Memory B cell (primary cell): ENCODE results near the gene MAD1L1.
"Not testable (repeated sequence)": the region's sequence is repeated elsewhere in the genome, so short reads cannot be mapped to it uniquely, and the experiment has no call there.

ENCODE experiments used
- ATAC-seq: fragments of 150-1000 bp; cut with Tn5 transposase; 2 replicates; pipeline ENCODE4 v1.10.0; 2021; ENCODE audit warnings: low read depth, mild to moderate bottlenecking, moderate library complexity
- DNase-seq, 2 donors: peaks; one replicate each; pipeline ENCODE4 v3.0.0; 2022; ENCODE audit warnings: low spot score in 2 of 2
- H3K27ac Mint-ChIP-seq: one replicate; pipeline ENCODE4 v1.8.0; 2022; ENCODE audit warnings: mild to moderate bottlenecking, moderate library complexity, mixed read lengths
- H3K27me3 Mint-ChIP-seq: one replicate; pipeline ENCODE4 v1.8.0; 2022; ENCODE audit warnings: mixed read lengths
- H3K36me3 Mint-ChIP-seq: one replicate; pipeline ENCODE4 v1.8.0; 2022; ENCODE audit warnings: mild to moderate bottlenecking, mixed read lengths
- H3K4me1 Mint-ChIP-seq: one replicate; pipeline ENCODE4 v1.8.0; 2022; ENCODE audit warnings: mixed read lengths
- H3K4me3 Mint-ChIP-seq: one replicate; pipeline ENCODE4 v1.8.0; 2022; ENCODE audit warnings: mild to moderate bottlenecking, moderate library complexity, mixed read lengths
- H3K9me3 Mint-ChIP-seq: one replicate; pipeline ENCODE4 v1.8.0; 2022; ENCODE audit warnings: mixed read lengths

The MAD1L1 gene

DNA sequence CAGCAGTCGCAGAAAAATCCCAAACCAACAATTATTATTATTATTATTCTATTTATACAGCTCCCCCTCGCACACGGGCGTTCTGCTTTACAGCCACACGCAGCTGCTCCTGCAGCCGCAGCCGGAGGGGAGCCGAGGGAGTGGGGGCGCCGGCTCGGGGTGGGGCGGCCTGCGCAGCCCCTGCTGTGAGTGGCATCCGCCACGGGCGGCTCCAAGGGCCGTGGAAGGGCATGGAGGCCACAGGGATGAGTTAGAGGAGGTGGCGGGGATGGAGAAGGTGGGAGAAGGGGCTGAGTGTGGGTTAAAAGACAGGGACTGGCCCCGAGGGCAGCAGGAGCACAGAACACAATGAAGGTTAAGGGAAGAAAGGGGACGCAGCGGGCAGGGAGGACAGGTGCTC is 405.8 kb downstream of the MAD1L1 start:
- not testable (repeated sequence) for H3K4me3 Mint-ChIP-seq, DNase-seq, H3K27ac Mint-ChIP-seq, ATAC-seq, H3K4me1 Mint-ChIP-seq, H3K27me3 Mint-ChIP-seq, H3K9me3 Mint-ChIP-seq
- H3K36me3 Mint-ChIP-seq = peaks cover 21% of the 10 kb centered on the region

DNA sequence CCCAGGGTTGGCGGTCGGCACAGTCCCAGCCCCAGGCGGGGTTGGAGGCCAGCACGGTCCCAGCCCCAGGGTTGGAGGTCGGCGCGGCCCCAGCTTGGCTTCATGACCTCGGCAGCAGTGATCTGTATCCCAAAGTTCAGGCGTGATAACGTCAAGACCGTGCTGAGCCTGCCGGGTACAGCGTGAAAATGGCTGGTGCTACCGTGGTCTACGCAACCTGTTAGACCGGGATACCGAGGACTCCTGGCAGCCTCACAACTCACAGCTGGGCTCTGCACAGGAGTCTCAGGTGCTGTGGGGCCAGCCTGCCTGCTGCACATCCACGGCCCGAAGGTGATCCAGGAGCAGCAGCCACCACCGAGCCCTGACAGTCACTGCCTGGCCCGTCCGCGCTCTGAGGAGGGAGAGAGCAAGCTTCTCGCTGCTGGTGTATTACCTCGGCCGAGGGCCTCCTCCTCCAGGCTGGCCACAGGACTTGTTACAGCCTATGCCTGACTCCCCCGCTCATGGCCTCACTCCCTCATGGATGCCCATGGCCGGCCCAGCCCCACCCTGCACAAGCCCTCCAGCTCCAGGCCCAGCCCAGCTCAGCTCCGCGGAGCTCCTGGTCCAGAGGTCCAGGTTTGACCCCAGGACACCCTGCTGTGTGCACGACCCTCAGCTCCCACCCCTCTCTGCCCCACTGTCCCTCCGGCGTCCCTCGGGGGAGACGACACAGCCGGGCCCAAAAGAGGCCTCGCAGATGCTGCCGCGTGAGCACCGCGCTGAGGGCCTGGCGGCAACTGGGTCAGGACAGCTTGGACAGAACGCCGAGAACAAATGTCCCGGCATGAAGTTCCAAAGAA is 406.6 kb downstream of the MAD1L1 start:
- Mint-ChIP-seq H3K9me3 (peaks cover 6% of the 10 kb centered on the region), H3K36me3 (peaks cover 16% of the 10 kb centered on the region), H3K27me3 (no peaks in the 10 kb centered on the region), H3K4me3 (no peak overlapping the region), H3K27ac (no peak overlapping the region), H3K4me1 (peaks cover 7% of the 10 kb centered on the region)
- no peak for DNase-seq
- ATAC-seq = no peak

GRCh38 chr7:1825647-1825896 is 407.2 kb downstream of the MAD1L1 start:
- H3K4me3 Mint-ChIP-seq, H3K4me1 Mint-ChIP-seq, ATAC-seq, H3K9me3 Mint-ChIP-seq, H3K27ac Mint-ChIP-seq, H3K27me3 Mint-ChIP-seq, DNase-seq: not testable (repeated sequence)
- H3K36me3 Mint-ChIP-seq = peaks cover 15% of the 10 kb centered on the region

DNA sequence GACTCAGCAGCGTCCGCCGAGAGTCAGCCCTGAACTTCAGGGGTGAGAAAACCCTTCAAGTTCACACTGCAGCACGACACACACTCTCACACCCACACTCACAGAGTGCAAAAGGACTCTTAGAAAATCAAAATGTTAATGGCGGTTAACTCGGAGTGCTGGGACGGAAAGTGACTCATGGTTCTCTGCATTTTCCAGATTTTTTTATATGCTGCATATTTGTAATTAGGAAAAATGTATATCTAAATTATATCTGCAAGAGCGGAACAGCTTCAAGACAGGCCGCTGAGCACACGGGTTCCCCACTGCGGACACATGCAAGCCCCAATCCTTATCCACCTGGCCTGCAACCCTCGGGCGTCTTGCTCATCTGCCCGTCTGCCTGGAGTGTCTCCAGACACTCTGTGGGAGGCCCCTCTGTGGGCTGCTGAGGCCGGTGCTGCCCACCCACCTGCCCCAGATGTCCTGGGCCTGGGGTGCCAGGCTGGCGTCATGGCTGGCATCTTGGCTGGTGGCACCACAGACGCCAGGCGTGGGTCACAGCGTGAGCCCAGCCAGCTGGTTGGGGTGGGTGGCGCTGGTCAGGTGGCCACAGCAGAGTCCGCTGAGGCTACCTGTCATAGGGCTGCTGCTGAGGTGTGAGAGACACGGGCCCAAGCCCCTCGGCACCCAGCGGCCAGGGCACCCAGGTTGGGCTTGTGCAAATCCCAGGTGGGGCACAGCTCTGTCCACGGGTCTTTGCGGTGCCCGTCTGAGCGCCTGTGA is 407.7 kb downstream of the MAD1L1 start:
- not testable (repeated sequence) for H3K9me3 Mint-ChIP-seq, H3K4me1 Mint-ChIP-seq, H3K27ac Mint-ChIP-seq, H3K4me3 Mint-ChIP-seq, DNase-seq, ATAC-seq, H3K27me3 Mint-ChIP-seq
- H3K36me3 Mint-ChIP-seq = peaks cover 16% of the 10 kb centered on the region

- not testable (repeated sequence) for H3K9me3 Mint-ChIP-seq, H3K27me3 Mint-ChIP-seq, ATAC-seq, DNase-seq, H3K4me3 Mint-ChIP-seq, H3K27ac Mint-ChIP-seq
- peaks cover 15% of the 10 kb centered on the region for H3K4me1 Mint-ChIP-seq
- peaks cover 11% of the 10 kb centered on the region for H3K36me3 Mint-ChIP-seq
These were observed 408.4 kb downstream of the MAD1L1 start for GRCh38 chr7:1824151-1824881.

DNA sequence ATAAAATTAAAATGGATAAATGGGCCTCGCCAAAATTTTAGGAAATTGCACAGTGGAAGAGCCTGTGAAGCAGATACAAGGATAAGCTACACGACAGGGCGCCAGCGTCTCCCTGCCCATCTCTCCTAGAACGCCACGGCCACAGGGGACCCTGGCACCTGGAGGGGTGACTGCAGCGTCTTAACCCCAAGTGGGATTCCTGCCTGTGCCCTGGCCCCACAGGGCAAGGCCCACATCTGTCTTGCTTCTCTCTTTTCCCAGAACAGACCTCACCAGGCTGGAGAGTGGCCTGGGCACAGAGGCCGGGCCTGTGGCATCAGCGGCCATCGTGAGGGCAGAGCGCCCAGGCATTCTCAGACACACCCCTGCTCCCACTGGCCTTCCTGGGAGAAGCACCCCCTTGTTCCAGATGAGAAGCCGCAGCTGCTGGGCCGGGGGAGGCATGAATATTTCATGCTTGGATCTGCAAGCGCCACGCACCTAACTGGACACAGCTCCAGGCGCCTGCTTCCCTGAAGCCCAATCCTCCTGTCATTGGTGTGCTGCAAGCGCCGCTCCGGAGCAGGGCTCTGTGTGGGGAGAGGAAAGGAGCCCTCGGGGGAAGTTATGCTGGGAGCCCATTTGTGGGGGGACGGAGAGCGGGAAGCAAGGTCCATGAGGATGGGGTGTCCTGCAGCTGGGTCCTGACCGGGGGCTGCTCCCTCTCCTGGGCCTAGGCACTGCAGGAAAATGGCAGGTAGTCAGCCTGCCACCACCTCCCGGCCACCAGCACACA is 409.2 kb downstream of the MAD1L1 start:
- peaks cover 7% of the 10 kb centered on the region for H3K36me3 Mint-ChIP-seq
- DNase-seq (no peak), ATAC-seq (no peak)
- no peak overlapping the region for H3K4me3 Mint-ChIP-seq
- peaks cover 15% of the 10 kb centered on the region for H3K4me1 Mint-ChIP-seq
- H3K27me3 Mint-ChIP-seq = no peaks in the 10 kb centered on the region
- no peak overlapping the region for H3K27ac Mint-ChIP-seq
- peaks cover under 1% of the 10 kb centered on the region for H3K9me3 Mint-ChIP-seq

GRCh38 chr7:1819259-1819841 is 413.4 kb downstream of the MAD1L1 start:
- Mint-ChIP-seq H3K4me3 (peak overlapping the region; percentile 37), H3K4me1 (peaks cover 14% of the 10 kb centered on the region), H3K27ac (peak overlapping the region; percentile 14), H3K36me3 (peaks cover 6% of the 10 kb centered on the region), H3K9me3 (no peaks in the 10 kb centered on the region), H3K27me3 (no peaks in the 10 kb centered on the region)
- DNase-seq = no peak
- ATAC-seq = no peak

- peaks cover 8% of the 10 kb centered on the region for H3K36me3 Mint-ChIP-seq
- H3K9me3 Mint-ChIP-seq = no peaks in the 10 kb centered on the region
- no peaks in the 10 kb centered on the region for H3K27me3 Mint-ChIP-seq
- DNase-seq = no peak
- no peak for ATAC-seq
- no peak overlapping the region for H3K27ac Mint-ChIP-seq
- H3K4me1 Mint-ChIP-seq = peaks cover 14% of the 10 kb centered on the region
- no peak overlapping the region for H3K4me3 Mint-ChIP-seq
These were observed 414.0 kb downstream of the MAD1L1 start for GRCh38 chr7:1818575-1819258.

DNA sequence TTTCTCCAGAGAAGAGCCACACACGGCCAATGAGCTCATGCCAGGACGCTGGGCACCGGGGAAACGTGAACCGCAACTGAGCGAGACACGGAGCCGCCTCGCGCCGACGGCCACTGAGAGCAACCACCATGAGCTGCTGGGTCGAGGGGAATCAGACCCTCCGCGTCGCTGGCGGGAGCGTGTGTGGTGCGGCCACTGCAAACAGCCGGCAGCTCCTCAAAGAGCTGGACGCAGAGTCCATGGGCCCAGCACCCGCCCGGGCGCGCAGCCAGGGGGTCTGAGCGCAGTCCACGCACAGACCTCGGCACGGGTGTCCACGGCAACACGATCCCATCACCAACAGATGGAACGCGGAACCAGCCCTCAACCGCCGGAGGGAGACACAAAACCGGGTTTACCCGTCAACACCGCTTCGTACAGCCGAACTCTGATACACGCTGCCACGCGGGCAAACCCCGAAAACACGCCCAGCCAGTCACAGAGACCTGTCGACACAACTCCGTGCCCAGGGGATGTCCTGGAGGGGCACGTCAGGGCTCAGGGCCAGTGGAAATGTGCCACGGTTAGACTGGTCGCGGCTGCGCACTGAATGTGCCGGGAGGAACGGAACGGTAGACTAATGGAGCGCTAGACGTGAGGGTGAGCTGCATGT is 415.6 kb downstream of the MAD1L1 start:
- Mint-ChIP-seq H3K27ac (no peak overlapping the region), H3K9me3 (no peaks in the 10 kb centered on the region), H3K36me3 (peaks cover 5% of the 10 kb centered on the region), H3K4me3 (no peak overlapping the region), H3K27me3 (no peaks in the 10 kb centered on the region), H3K4me1 (peaks cover 14% of the 10 kb centered on the region)
- ATAC-seq (no peak), DNase-seq (no peak)

- not testable (repeated sequence) for DNase-seq, H3K4me3 Mint-ChIP-seq, H3K36me3 Mint-ChIP-seq, ATAC-seq, H3K9me3 Mint-ChIP-seq, H3K27ac Mint-ChIP-seq, H3K27me3 Mint-ChIP-seq
- H3K4me1 Mint-ChIP-seq = peaks cover 14% of the 10 kb centered on the region
These were observed 416.3 kb downstream of the MAD1L1 start for GRCh38 chr7:1816451-1816850.

GRCh38 chr7:1815551-1816281 is 417.0 kb downstream of the MAD1L1 start:
- H3K4me1 Mint-ChIP-seq = peaks cover 14% of the 10 kb centered on the region
- not testable (repeated sequence) for H3K27me3 Mint-ChIP-seq, H3K27ac Mint-ChIP-seq, H3K4me3 Mint-ChIP-seq, H3K36me3 Mint-ChIP-seq, H3K9me3 Mint-ChIP-seq, ATAC-seq, DNase-seq

GRCh38 chr7:1815051-1815481 is 417.7 kb downstream of the MAD1L1 start:
- Mint-ChIP-seq H3K4me3 (no peak overlapping the region), H3K27me3 (no peaks in the 10 kb centered on the region), H3K9me3 (no peaks in the 10 kb centered on the region), H3K4me1 (peaks cover 13% of the 10 kb centered on the region), H3K36me3 (peaks cover 3% of the 10 kb centered on the region), H3K27ac (no peak overlapping the region)
- DNase-seq (no peak), ATAC-seq (no peak)
